Stimulated activated CD4-positive, alpha-beta T cell treated with anti-CD3 and anti-CD28 coated beads, Interleukin-1b, Interleukin-23, amount 100 ng/mL, for 4 hours (primary cell): Measurements from ENCODE around the gene DMD.
"Not testable (repeated sequence)": the region's sequence is repeated elsewhere in the genome, so short reads cannot be mapped to it uniquely, and the experiment has no call there.

Experiments used
- DNase-seq, 2 donors: peaks; one replicate each; pipeline ENCODE4 v3.0.0-alpha.2; 2020; ENCODE audit warnings: low read depth in 2 of 2

Gene DMD

GRCh38 chrX:32642283-32642682 is 569.1 kb downstream of the DMD start:
- no peak for DNase-seq

- no peak for DNase-seq
Measured at GRCh38 chrX:32618154-32618553, 593.2 kb downstream of the DMD start.

- no peak for DNase-seq
Measured at GRCh38 chrX:32614707-32615106, 596.6 kb downstream of the DMD start.

GRCh38 chrX:32599156-32599555 is 612.2 kb downstream of the DMD start:
- no peak for DNase-seq

- no peak for DNase-seq
Measured at GRCh38 chrX:32598707-32599106, 612.6 kb downstream of the DMD start.

GRCh38 chrX:32597777-32598176 is 613.6 kb downstream of the DMD start:
- no peak for DNase-seq

GRCh38 chrX:32592786-32593185 is 618.6 kb downstream of the DMD start:
- no peak for DNase-seq

GRCh38 chrX:32591589-32591988 is 619.8 kb downstream of the DMD start:
- no peak for DNase-seq

GRCh38 chrX:32582729-32583128 is 628.6 kb downstream of the DMD start:
- DNase-seq: no peak

- DNase-seq: no peak
Measured at GRCh38 chrX:32576885-32577284, 634.5 kb downstream of the DMD start.

- DNase-seq: no peak
Measured at GRCh38 chrX:32572644-32573043, 638.7 kb downstream of the DMD start.

GRCh38 chrX:32571579-32571978 is 639.8 kb downstream of the DMD start:
- no peak for DNase-seq

GRCh38 chrX:32562261-32562660 is 649.1 kb downstream of the DMD start:
- no peak for DNase-seq

GRCh38 chrX:32545101-32545500 is 666.2 kb downstream of the DMD start:
- DNase-seq: no peak

- no peak for DNase-seq
Measured at GRCh38 chrX:32538554-32538953, 672.8 kb downstream of the DMD start.

GRCh38 chrX:32533848-32534247 is 677.5 kb downstream of the DMD start:
- no peak for DNase-seq

GRCh38 chrX:32532262-32532661 is 679.1 kb downstream of the DMD start:
- no peak for DNase-seq

GRCh38 chrX:32530802-32531403 is 680.4 kb downstream of the DMD start:
- DNase-seq: peak in 1 of 2 donors; percentile 13

GRCh38 chrX:32528451-32528850 is 682.9 kb downstream of the DMD start:
- DNase-seq: not testable (repeated sequence)

- no peak for DNase-seq
Measured at GRCh38 chrX:32525234-32525633, 686.1 kb downstream of the DMD start.

- DNase-seq: no peak
Measured at GRCh38 chrX:32524385-32524784, 687.0 kb downstream of the DMD start.

GRCh38 chrX:32520789-32521188 is 690.6 kb downstream of the DMD start:
- no peak for DNase-seq

GRCh38 chrX:32514986-32515385 is 696.4 kb downstream of the DMD start:
- no peak for DNase-seq

- DNase-seq: no peak
Measured at GRCh38 chrX:32501606-32502005, 709.7 kb downstream of the DMD start.
